SK-N-DZ (cell line): Measurements from ENCODE around the gene COL18A1.
A peak's percentile ranks its signal among the peaks of the same experiment; 100 is the strongest.

Source experiments
- DNase-seq: peaks from one replicate; pipeline ENCODE4 v3.0.0-alpha.2; 2015; ENCODE audit warnings: low spot score

The COL18A1 gene

GRCh38 chr21:45468051-45468970 is 63.3 kb downstream of the COL18A1 start:
- no peak for DNase-seq

GRCh38 chr21:45468971-45469272 is 64.0 kb downstream of the COL18A1 start:
- DNase-seq: no peak

GRCh38 chr21:45469273-45470086 is 64.5 kb downstream of the COL18A1 start:
- no peak for DNase-seq

GRCh38 chr21:45470087-45470515 is 65.1 kb downstream of the COL18A1 start:
- DNase-seq: no peak

- DNase-seq: no peak
These were observed 66.0 kb downstream of the COL18A1 start for GRCh38 chr21:45470773-45471524.

GRCh38 chr21:45471525-45472221 is 66.7 kb downstream of the COL18A1 start:
- no peak for DNase-seq

GRCh38 chr21:45472445-45473365 is 67.7 kb downstream of the COL18A1 start:
- no peak for DNase-seq

- DNase-seq: no peak
These were observed 68.7 kb downstream of the COL18A1 start for GRCh38 chr21:45473496-45474322.

- DNase-seq: no peak
These were observed 69.5 kb downstream of the COL18A1 start for GRCh38 chr21:45474323-45474950.

- no peak for DNase-seq
These were observed 70.2 kb downstream of the COL18A1 start for GRCh38 chr21:45475004-45475685.

- no peak for DNase-seq
These were observed 71.0 kb downstream of the COL18A1 start for GRCh38 chr21:45475797-45476570.

- no peak for DNase-seq
These were observed 71.6 kb downstream of the COL18A1 start for GRCh38 chr21:45476582-45476981.

- DNase-seq: no peak
These were observed 72.5 kb downstream of the COL18A1 start for GRCh38 chr21:45477176-45478114.

GRCh38 chr21:45478115-45478801 is 73.3 kb downstream of the COL18A1 start:
- peak; percentile 66 for DNase-seq

- DNase-seq: no peak
These were observed 74.1 kb downstream of the COL18A1 start for GRCh38 chr21:45478816-45479669.
